ENCODE data around the gene CEP76. TPM values are rescaled to one million over a fixed set of nuclear protein-coding genes. Genes with fewer than 3 reads are reported as not detected.

Gene CEP76
- total RNA-seq, 1 donor from 2014 or later = 12.4 TPM

GRCh38 chr18:12742453-12742852, 39.9 kb upstream of the CEP76 start:
- no peak overlapping the region for H3K4me3 Mint-ChIP-seq
- no peak for DNase-seq (ENCODE audit: extremely low spot score, unreplicated experiment)
- no peak overlapping the region for H3K27ac Mint-ChIP-seq
- no peaks in the 10 kb centered on the region for H3K9me3 Mint-ChIP-seq
- no peaks in the 10 kb centered on the region for H3K36me3 Mint-ChIP-seq
- peaks cover 6% of the 10 kb centered on the region for H3K27me3 Mint-ChIP-seq
- H3K4me1 Mint-ChIP-seq (ENCODE audit: unreplicated experiment) = peaks cover 5% of the 10 kb centered on the region
- TF ChIP-seq, protein P1, sequence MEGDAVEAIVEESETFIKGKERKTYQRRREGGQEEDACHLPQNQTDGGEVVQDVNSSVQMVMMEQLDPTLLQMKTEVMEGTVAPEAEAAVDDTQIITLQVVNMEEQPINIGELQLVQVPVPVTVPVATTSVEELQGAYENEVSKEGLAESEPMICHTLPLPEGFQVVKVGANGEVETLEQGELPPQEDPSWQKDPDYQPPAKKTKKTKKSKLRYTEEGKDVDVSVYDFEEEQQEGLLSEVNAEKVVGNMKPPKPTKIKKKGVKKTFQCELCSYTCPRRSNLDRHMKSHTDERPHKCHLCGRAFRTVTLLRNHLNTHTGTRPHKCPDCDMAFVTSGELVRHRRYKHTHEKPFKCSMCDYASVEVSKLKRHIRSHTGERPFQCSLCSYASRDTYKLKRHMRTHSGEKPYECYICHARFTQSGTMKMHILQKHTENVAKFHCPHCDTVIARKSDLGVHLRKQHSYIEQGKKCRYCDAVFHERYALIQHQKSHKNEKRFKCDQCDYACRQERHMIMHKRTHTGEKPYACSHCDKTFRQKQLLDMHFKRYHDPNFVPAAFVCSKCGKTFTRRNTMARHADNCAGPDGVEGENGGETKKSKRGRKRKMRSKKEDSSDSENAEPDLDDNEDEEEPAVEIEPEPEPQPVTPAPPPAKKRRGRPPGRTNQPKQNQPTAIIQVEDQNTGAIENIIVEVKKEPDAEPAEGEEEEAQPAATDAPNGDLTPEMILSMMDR (conservative IDR thresholded peaks at IDR 0.05) = no peak

DNA sequence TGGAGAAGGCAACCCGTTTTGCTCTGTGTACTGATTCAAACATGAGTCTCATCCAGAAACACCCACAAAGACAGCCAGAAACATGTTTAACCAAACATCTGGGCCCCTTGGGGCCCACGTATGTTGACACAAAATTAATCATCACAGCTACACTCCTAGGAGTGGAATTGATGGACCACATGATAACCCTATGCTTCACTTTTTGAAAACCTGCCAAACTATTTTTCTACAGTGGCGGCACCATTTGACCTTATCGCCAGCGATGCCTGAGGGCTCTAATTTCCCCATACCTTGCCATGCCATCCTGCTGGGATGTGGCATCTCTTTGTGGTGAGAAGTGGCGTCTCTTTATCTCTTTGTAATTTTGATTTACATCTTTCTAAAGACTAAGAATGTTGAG, 38.8 kb upstream of the CEP76 start:
- no peak for DNase-seq (ENCODE audit: extremely low spot score, unreplicated experiment)
- peak overlapping the region; percentile 34 for H3K27ac Mint-ChIP-seq
- peaks cover 6% of the 10 kb centered on the region for H3K27me3 Mint-ChIP-seq
- H3K9me3 Mint-ChIP-seq = no peaks in the 10 kb centered on the region
- TF ChIP-seq, protein P1 (conservative IDR thresholded peaks at IDR 0.05) = no peak
- H3K36me3 Mint-ChIP-seq = no peaks in the 10 kb centered on the region
- H3K4me1 Mint-ChIP-seq (ENCODE audit: unreplicated experiment) = peaks cover 5% of the 10 kb centered on the region
- no peak overlapping the region for H3K4me3 Mint-ChIP-seq

DNA sequence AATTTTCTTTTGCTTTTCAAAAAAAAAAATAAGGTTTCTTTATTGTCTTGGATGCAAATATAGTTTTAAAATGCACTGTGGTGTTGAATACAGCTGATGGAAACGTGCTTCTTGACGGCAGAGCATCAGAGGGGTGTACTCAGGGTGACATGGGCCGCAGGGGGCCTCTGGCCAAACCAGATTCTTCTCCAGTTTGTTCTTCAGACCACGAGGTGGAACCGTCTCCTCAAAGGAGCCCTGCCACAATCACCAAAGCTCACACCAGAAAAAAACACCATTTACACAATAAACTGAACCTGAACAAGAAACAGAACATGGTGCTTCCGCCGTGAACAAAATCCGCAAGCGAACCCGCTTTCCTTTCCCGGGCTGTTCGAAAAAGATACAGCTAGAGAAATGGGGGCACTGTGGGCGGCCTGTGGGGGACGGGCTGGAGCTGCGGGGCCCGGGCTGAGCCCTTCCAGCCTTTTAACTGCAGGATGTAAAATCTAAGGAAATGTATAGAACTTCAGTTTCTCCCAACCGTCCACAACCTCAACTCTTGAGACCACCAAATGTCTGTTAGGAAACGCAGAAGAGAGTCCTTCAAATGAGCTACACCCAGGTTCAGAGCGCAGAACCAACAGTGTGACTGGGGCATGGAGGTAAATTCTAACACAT, 34.9 kb upstream of the CEP76 start:
- DNase-seq (ENCODE audit: extremely low spot score, unreplicated experiment) = no peak
- H3K27me3 Mint-ChIP-seq = no peaks in the 10 kb centered on the region
- peaks cover 5% of the 10 kb centered on the region for H3K4me1 Mint-ChIP-seq (ENCODE audit: unreplicated experiment)
- no peaks in the 10 kb centered on the region for H3K9me3 Mint-ChIP-seq
- no peaks in the 10 kb centered on the region for H3K36me3 Mint-ChIP-seq
- no peak overlapping the region for H3K4me3 Mint-ChIP-seq
- H3K27ac Mint-ChIP-seq = no peak overlapping the region
- TF ChIP-seq, protein P1 (conservative IDR thresholded peaks at IDR 0.05) = no peak

DNA sequence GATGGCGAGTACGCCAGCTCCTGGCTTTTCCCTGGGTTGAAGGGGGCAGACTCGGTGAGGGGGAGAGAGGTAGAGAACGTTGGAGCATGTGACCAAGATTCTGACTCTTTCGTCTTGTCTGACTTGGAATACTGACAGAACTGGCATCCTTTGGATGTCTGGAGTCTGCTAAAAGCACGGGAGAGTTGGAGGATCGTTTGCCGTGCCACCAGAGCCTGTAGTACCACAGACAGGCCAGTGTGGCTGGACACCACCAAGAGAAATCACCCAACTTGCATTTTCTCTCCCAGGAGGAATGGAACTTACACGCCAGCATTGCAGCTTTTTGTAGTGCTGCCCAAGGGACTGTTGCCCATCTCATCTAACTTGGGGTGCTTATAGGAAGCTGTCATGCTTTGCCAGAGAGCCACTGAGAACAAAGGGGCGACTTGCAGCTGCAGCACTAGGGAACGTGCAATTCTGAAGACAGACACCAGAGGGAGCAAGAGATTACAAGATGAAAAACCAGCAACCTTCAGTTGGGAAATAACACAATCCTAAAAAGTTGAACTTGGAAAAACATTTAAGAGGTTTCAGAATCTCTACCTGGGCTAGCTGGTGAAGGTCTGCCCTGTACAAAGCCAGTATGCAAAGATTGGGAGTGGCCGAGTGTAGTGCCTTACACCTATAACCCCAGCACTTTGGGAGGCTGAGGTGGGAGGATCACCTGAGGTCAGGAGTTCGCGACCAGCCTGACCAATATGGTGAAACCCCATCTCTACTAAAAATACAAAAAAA, 24.4 kb upstream of the CEP76 start:
- DNase-seq (ENCODE audit: extremely low spot score, unreplicated experiment) = peak; percentile 74
- no peak overlapping the region for H3K27ac Mint-ChIP-seq
- H3K4me3 Mint-ChIP-seq = no peak overlapping the region
- H3K27me3 Mint-ChIP-seq = no peaks in the 10 kb centered on the region
- no peaks in the 10 kb centered on the region for H3K4me1 Mint-ChIP-seq (ENCODE audit: unreplicated experiment)
- H3K9me3 Mint-ChIP-seq = peaks cover 5% of the 10 kb centered on the region
- peaks cover 12% of the 10 kb centered on the region for H3K36me3 Mint-ChIP-seq
- TF ChIP-seq, protein P1 (conservative IDR thresholded peaks at IDR 0.05) = peak; percentile 89

- TF ChIP-seq, protein P1 (conservative IDR thresholded peaks at IDR 0.05) = no peak
- no peak for DNase-seq (ENCODE audit: extremely low spot score, unreplicated experiment)
- peaks cover 5% of the 10 kb centered on the region for H3K9me3 Mint-ChIP-seq
- H3K36me3 Mint-ChIP-seq = peaks cover 12% of the 10 kb centered on the region
- no peak overlapping the region for H3K27ac Mint-ChIP-seq
- no peaks in the 10 kb centered on the region for H3K27me3 Mint-ChIP-seq
- no peaks in the 10 kb centered on the region for H3K4me1 Mint-ChIP-seq (ENCODE audit: unreplicated experiment)
- no peak overlapping the region for H3K4me3 Mint-ChIP-seq
Observed at GRCh38 chr18:12726331-12726730, 23.8 kb upstream of the CEP76 start.
